CD4-positive, alpha-beta T cell (primary cell): ENCODE results near the gene WWC2. TPM values are rescaled to one million over a fixed set of nuclear protein-coding genes. Genes with fewer than 3 reads are reported as not detected.

Experiments
- ATAC-seq: fragments of 200-7000 bp; cut with Tn5 transposase; one replicate; pipeline ENCODE4 v1.10.0; 2022; ENCODE audit warnings: mild to moderate bottlenecking; ENCODE audit not compliant: poor library complexity
- CTCF ChIA-PET: fragments of 350-600 bp; sonication (Branson Sonifier 250); formaldehyde crosslinking; loops from one replicate; lab custom pipeline; 2021; ENCODE audit warnings: antibody characterized with exemption, inconsistent platforms; lab: Charles Lee
- POLR2A ChIA-PET: fragments of 350-600 bp; sonication (Branson Sonifier 250); formaldehyde crosslinking; loops from one replicate; lab custom pipeline; 2021; ENCODE audit warnings: antibody characterized with exemption, inconsistent platforms; lab: Charles Lee
- DNase-seq, 14 experiments: peaks; one replicate each; pipeline ENCODE4 v3.0.0-alpha.2; 2013 to 2020; ENCODE audit warnings: mixed read lengths in 2 of 14
- H3K27ac ChIP-seq, 2 donors: one replicate each; pipeline versions ENCODE4 v1.5.1 to v1.7.0; 2013; ENCODE audit warnings: low read length in 2 of 2, low read depth in 1 of 2, mild to moderate bottlenecking in 1 of 2
- H3K27me3 ChIP-seq, 2 experiments: 1 replicate in 1 of 2; 2 replicates in 1 of 2; pipeline versions ENCODE4 v1.6.1 to v1.7.0; 2013; ENCODE audit warnings: low read length in 2 of 2, control low read depth in 1 of 2, mild to moderate bottlenecking in 1 of 2, moderate library complexity in 1 of 2; ENCODE audit not compliant: insufficient read depth in 2 of 2, control insufficient read depth in 1 of 2
- H3K36me3 ChIP-seq: one replicate; pipeline ENCODE4 v1.6.1; 2013; ENCODE audit warnings: low read length, control low read depth; ENCODE audit not compliant: insufficient read depth
- H3K4me1 ChIP-seq: one replicate; pipeline ENCODE4 v1.6.1; 2013; ENCODE audit warnings: low read length, control low read depth; ENCODE audit not compliant: insufficient read depth
- H3K4me3 ChIP-seq: one replicate; pipeline ENCODE4 v1.5.1; 2013; ENCODE audit warnings: mild to moderate bottlenecking, low read length, moderate library complexity
- H3K9me3 ChIP-seq, 2 experiments: 1 replicate in 1 of 2; 2 replicates in 1 of 2; pipeline versions ENCODE4 v1.6.1 to v1.7.0; 2013; ENCODE audit warnings: low read length in 2 of 2, mild to moderate bottlenecking in 2 of 2, control low read depth in 1 of 2, moderate library complexity in 1 of 2; ENCODE audit not compliant: control insufficient read depth in 1 of 2, insufficient read depth in 1 of 2
- H3K27ac Mint-ChIP-seq: one replicate; pipeline ENCODE4 v1.8.0; 2020; ENCODE audit warnings: mixed read lengths
- H3K27me3 Mint-ChIP-seq: one replicate; pipeline ENCODE4 v1.8.0; 2021; ENCODE audit warnings: mixed read lengths
- H3K36me3 Mint-ChIP-seq: one replicate; pipeline ENCODE4 v1.8.0; 2021; ENCODE audit warnings: low read depth, mixed read lengths
- H3K4me1 Mint-ChIP-seq: one replicate; pipeline ENCODE4 v1.8.0; 2021; ENCODE audit warnings: low read depth, mixed read lengths
- H3K4me3 Mint-ChIP-seq: one replicate; pipeline ENCODE4 v1.8.0; 2020; ENCODE audit warnings: mild to moderate bottlenecking, mixed read lengths
- H3K9me3 Mint-ChIP-seq: one replicate; pipeline ENCODE4 v1.8.0; 2020; ENCODE audit warnings: mixed read lengths
- CTCF ChIP-seq: fragments of 200-600 bp; IDR thresholded peaks from one replicate; pipeline ENCODE4 v1.8.0; 2022; ENCODE audit warnings: antibody characterized with exemption, mild to moderate bottlenecking
- intact Hi-C, 2 experiments: fragments of 100-400 bp; cut with DNase I in 1 of 2; cut with micrococcal nuclease in 1 of 2; formaldehyde crosslinking; loops; one replicate each; pipeline versions ENCODE4 v1.15.1 to v1.9.0; 2023 to 2025; cut with DNase I, micrococcal nuclease
- total RNA-seq, 174 experiments: library from RNA in 2 of 174; stranded (reverse) in 2 of 174; gene quantifications; one replicate each; pipeline ENCODE4 v1.2.3 and lab custom pipeline; 2021 to 2026

Gene WWC2
- total RNA-seq, 2 experiments from 2014 or later: 4.1 to 4.9 TPM

- no peaks in the 10 kb centered on the region for H3K4me1 ChIP-seq
- no peaks in the 10 kb centered on the region for H3K4me1 Mint-ChIP-seq
- no peaks in the 10 kb centered on the region for H3K9me3 ChIP-seq
- no peak overlapping the region for H3K4me3 Mint-ChIP-seq
- H3K9me3 Mint-ChIP-seq: no peaks in the 10 kb centered on the region
- H3K27ac Mint-ChIP-seq: no peak overlapping the region
- no peak for ATAC-seq
- ChIA-PET CTCF (interaction anchor here (0.7 kb wide), 1 partner anchor 142 kb away, joined by 3 read pairs; no protein-coding TSS in a partner anchor), POLR2A (no interaction called here)
- DNase-seq: no peak
- H3K27me3 ChIP-seq: no peaks in the 10 kb centered on the region
- no peak for TF ChIP-seq CTCF
- H3K27ac ChIP-seq: no peak overlapping the region
- intact Hi-C loops: no loop called here
- no peak overlapping the region for H3K4me3 ChIP-seq
- no peaks in the 10 kb centered on the region for H3K27me3 Mint-ChIP-seq
- no peaks in the 10 kb centered on the region for H3K36me3 ChIP-seq
- no peaks in the 10 kb centered on the region for H3K36me3 Mint-ChIP-seq
Measured at GRCh38 chr4:183082053-183082452, 17.0 kb upstream of the WWC2 start.

- Mint-ChIP-seq H3K36me3 (no peaks in the 10 kb centered on the region), H3K4me3 (no peak overlapping the region), H3K9me3 (no peaks in the 10 kb centered on the region), H3K4me1 (peaks cover 24% of the 10 kb centered on the region), H3K27ac (no peak overlapping the region), H3K27me3 (peaks cover 5% of the 10 kb centered on the region)
- intact Hi-C loops: no loop called here
- CTCF ChIA-PET: interaction anchor here (0.6 kb wide), 1 partner anchor 86 kb away, joined by 4 read pairs; no protein-coding TSS in a partner anchor
- TF ChIP-seq CTCF: no peak
- no peak for ATAC-seq
- H3K4me1 ChIP-seq: peaks cover 13% of the 10 kb centered on the region
- peaks cover 4 to 11% of the 10 kb centered on the region in 2 experiments for H3K27me3 ChIP-seq
- no peaks in the 10 kb centered on the region for H3K36me3 ChIP-seq
- peaks cover 5 to 9% of the 10 kb centered on the region in 2 experiments for H3K9me3 ChIP-seq
- no peak for DNase-seq
- H3K4me3 ChIP-seq: no peak overlapping the region
- POLR2A ChIA-PET: no interaction called here
- H3K27ac ChIP-seq: no peak overlapping the region
Measured at GRCh38 chr4:183094393-183095198, 4.5 kb upstream of the WWC2 start.

- Mint-ChIP-seq H3K36me3 (no peaks in the 10 kb centered on the region), H3K27ac (no peak overlapping the region)
Measured at GRCh38 chr4:183095199-183095512, 3.9 kb upstream of the WWC2 start.

More at GRCh38 chr4:183095199-183095512, 3.9 kb upstream of the WWC2 start:
- H3K4me3 ChIP-seq: no peak overlapping the region
- H3K9me3 ChIP-seq: peaks cover 0 to 9% of the 10 kb centered on the region in 2 experiments
- ChIA-PET POLR2A (no interaction called here), CTCF (no interaction called here)
- H3K36me3 ChIP-seq: no peaks in the 10 kb centered on the region
- no peak for TF ChIP-seq CTCF
- DNase-seq (no peak), ATAC-seq (no peak)
- peaks cover 24% of the 10 kb centered on the region for H3K4me1 Mint-ChIP-seq
- no peak overlapping the region for H3K27ac ChIP-seq
- peaks cover 4 to 11% of the 10 kb centered on the region in 2 experiments for H3K27me3 ChIP-seq
- peaks cover 5% of the 10 kb centered on the region for H3K27me3 Mint-ChIP-seq
- peaks cover 19% of the 10 kb centered on the region for H3K4me1 ChIP-seq
- intact Hi-C loops: no loop called here
- no peak overlapping the region for H3K4me3 Mint-ChIP-seq
- H3K9me3 Mint-ChIP-seq: no peaks in the 10 kb centered on the region
